Measurements from ENCODE around the gene WFDC10A.
"Not testable (repeated sequence)": the region's sequence is repeated elsewhere in the genome, so short reads cannot be mapped to it uniquely, and the experiment has no call there.

GRCh38 chr20:45657038-45657437, 27.5 kb downstream of the WFDC10A start:
- TF ChIP-seq CTCF, POLR2A, EP300 (IDR thresholded peaks at IDR 0.05): not testable (repeated sequence)
